ENCODE results near the gene ZPR1. TPM values are rescaled to one million over a fixed set of nuclear protein-coding genes. Genes with fewer than 3 reads are reported as not detected.

The ZPR1 gene
- total and polyA plus RNA-seq, 7 donors: 40.1 to 98.6 (median 57.0) TPM

DNA sequence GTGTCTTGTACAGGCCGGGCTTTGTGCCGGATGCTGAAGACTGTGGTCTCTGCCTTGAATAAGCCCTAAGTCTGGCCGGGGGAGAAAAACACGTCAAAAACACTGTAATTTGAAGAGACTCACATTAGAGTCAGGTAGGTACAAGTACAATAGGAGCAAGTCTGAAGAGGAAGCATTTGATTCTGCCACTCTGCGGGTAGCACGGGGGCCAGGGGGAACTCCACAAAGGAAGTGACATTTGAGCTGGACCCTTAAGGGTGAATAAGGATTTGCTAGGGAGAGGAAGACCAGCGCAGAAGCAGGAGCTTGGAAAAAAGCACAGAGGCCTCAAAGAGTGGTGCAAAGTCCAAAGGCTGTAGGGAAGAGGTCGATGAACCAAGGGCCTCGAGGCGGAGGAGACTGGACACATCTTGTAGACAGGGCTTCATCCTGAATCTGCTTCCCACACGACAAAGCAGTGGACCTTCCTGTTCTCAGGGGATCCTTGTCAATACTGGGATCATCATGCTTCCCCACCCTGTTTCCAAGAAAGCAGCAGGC lies 53.8 kb downstream of the ZPR1 start:
- H3K36me3 ChIP-seq (ENCODE audit: insufficient read depth in 1 of 2, low read depth in 1 of 2): peaks cover 0 to 4% of the 10 kb centered on the region in 2 donors
- intact Hi-C loops (cut with DNase I): no loop called here
- H3K27me3 ChIP-seq (ENCODE audit: insufficient read depth in 3 of 3, low read length in 2 of 3): no peaks in the 10 kb centered on the region
- H3K4me3 ChIP-seq: no peak overlapping the region
- ATAC-seq (no peak), DNase-seq (no peak)
- H3K9me3 ChIP-seq: no peaks in the 10 kb centered on the region
- peaks cover 11% of the 10 kb centered on the region for H3K4me1 ChIP-seq
- TF ChIP-seq, protein P1, sequence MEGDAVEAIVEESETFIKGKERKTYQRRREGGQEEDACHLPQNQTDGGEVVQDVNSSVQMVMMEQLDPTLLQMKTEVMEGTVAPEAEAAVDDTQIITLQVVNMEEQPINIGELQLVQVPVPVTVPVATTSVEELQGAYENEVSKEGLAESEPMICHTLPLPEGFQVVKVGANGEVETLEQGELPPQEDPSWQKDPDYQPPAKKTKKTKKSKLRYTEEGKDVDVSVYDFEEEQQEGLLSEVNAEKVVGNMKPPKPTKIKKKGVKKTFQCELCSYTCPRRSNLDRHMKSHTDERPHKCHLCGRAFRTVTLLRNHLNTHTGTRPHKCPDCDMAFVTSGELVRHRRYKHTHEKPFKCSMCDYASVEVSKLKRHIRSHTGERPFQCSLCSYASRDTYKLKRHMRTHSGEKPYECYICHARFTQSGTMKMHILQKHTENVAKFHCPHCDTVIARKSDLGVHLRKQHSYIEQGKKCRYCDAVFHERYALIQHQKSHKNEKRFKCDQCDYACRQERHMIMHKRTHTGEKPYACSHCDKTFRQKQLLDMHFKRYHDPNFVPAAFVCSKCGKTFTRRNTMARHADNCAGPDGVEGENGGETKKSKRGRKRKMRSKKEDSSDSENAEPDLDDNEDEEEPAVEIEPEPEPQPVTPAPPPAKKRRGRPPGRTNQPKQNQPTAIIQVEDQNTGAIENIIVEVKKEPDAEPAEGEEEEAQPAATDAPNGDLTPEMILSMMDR (IDR thresholded peaks at IDR 0.05): no peak
- 67 to 83% (median 82%) methylated on average over 11 of the region's 11 CpGs for WGBS, 3 donors
- H3K27ac ChIP-seq: no peak overlapping the region

DNA sequence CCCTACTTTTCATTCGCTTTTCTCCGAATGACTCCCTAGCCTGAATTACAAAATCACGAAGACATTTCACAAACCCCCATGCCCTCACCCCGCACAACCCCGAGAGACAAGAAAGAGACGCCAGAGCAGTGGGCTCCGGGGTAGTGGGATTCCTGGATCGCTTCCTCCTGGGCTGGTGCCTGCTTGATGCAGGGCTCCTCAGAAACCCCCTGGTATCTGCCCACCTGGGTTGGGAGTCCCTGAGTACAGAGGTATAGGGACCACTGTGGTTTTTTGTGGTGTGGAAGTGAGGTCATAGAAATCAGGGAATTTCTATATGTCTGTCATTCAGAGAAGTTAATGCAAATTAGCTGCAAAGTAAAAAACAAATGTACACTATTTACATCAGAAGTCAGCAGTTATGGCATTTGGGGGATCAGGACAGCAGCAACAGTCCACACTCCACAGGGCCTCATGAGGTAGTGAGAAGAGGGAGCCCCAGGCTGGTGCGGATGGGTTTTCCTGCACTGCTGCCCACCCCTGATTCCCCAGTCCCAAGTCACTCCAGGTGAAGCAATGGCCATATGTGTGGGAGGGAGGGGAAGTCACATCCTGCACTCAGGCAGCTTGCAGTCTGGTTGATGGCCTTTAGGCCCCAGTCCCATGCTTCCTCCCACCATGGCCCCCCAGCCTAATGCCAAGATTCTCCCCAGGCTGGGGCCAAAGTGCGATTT lies 54.6 kb downstream of the ZPR1 start:
- Histone ChIP-seq H3K9me3 (no peaks in the 10 kb centered on the region), H3K27ac (no peak overlapping the region), H3K4me3 (no peak overlapping the region), H3K36me3 (ENCODE audit: insufficient read depth in 1 of 2, low read depth in 1 of 2) (peaks cover 0 to 3% of the 10 kb centered on the region in 2 donors), H3K4me1 (peaks cover 11% of the 10 kb centered on the region), H3K27me3 (ENCODE audit: insufficient read depth in 3 of 3, low read length in 2 of 3) (no peaks in the 10 kb centered on the region)
- WGBS, 3 donors: 68 to 79% (median 74%) methylated on average over 10 of the region's 10 CpGs
- DNase-seq: no peak
- no peak for ATAC-seq
- TF ChIP-seq, protein P1 (IDR thresholded peaks at IDR 0.05): no peak
- intact Hi-C loops (cut with DNase I): no loop called here

DNA sequence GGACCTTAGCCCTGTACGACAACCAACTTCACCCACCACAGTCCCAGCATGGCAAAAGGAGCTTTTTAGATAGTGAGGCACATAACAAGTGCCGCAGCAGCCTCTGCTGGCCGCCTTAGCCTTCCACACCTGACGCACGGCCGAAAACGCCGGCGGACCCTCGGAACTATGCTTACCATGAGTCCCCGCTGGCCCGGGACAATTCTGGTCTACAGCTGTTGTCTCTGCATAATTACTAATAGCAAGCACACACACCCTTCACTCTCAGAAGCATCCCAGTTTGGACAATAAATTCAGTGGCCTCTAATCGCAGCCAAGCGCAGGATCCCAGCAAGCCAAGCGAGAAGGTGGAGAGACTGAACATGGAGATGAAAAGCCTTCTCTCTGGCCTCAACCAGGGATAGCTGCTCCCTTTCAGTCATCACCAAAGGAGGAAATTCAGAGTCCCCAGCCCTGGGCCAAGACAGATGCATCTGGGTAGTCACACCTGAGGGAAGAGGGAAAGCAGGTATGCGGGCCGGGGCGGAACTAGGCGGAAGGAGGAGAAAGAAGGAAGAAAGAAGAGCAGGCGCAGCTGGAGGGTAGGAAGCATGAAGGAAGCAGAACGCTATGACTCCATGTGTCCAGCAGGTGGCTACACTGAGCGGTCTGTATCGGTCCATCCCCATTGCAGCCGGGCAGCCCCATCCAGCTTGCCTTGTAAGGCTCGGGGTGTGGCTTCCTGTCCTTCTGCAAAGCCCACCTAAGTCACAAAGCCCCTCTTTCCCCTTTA lies 55.4 kb downstream of the ZPR1 start:
- ATAC-seq: peak; percentile 69 to 83 (median 79)
- intact Hi-C loops (cut with DNase I): no loop called here
- Histone ChIP-seq H3K27me3 (ENCODE audit: insufficient read depth in 3 of 3, low read length in 2 of 3) (no peaks in the 10 kb centered on the region), H3K36me3 (ENCODE audit: insufficient read depth in 1 of 2, low read depth in 1 of 2) (no peaks in the 10 kb centered on the region), H3K9me3 (no peaks in the 10 kb centered on the region), H3K27ac (no peak overlapping the region), H3K4me3 (no peak overlapping the region), H3K4me1 (peaks cover 11% of the 10 kb centered on the region)
- TF ChIP-seq, protein P1 (IDR thresholded peaks at IDR 0.05): peak; percentile 73
- WGBS, 3 donors: 32 to 47% (median 44%) methylated on average over 22 to 25 of the region's 25 CpGs
- peak; percentile 46 to 74 for DNase-seq

DNA sequence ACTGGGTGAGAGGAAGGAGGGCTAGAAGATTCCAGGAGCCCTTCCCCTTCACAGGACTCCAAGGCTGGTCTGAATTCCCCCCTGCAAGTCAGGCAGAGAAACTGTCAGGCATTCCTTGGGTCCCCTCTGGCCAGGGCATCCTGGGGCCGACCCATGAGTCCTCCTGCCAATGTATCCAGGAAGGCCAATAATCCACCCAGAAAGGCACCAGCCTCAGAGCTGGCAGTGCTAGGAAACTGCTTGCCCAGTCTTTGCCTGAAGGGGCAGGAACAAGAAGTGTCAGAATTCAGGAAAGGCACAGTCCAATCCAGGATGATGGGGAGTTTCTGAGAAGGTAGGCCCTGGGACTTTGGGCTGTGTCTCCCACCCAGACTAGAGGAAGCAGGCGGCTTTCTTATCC lies 56.0 kb downstream of the ZPR1 start:
- TF ChIP-seq, protein P1 (IDR thresholded peaks at IDR 0.05): no peak
- peak in 2 of 4 donors; percentile 4 to 21 for ATAC-seq
- no peaks in the 10 kb centered on the region for H3K27me3 ChIP-seq (ENCODE audit: insufficient read depth in 3 of 3, low read length in 2 of 3)
- H3K27ac ChIP-seq: no peak overlapping the region
- H3K4me3 ChIP-seq: no peak overlapping the region
- no peaks in the 10 kb centered on the region for H3K36me3 ChIP-seq (ENCODE audit: insufficient read depth in 1 of 2, low read depth in 1 of 2)
- H3K9me3 ChIP-seq: no peaks in the 10 kb centered on the region
- H3K4me1 ChIP-seq: peaks cover 11% of the 10 kb centered on the region
- no peak for DNase-seq
- 69 to 84% (median 82%) methylated on average over 2 of the region's 2 CpGs for WGBS, 3 donors
- intact Hi-C loops (cut with DNase I): no loop called here

All from psoas muscle (tissue), 8 donors.